GM10266 (cell line): Measurements from ENCODE around the gene CLMN.

Experiments
- DNase-seq: peaks from one replicate; pipeline ENCODE4 v3.0.0; 2012; ENCODE audit errors: extremely low spot score
- CTCF ChIP-seq: IDR thresholded peaks from 2 replicates; pipeline ENCODE4 v1.5.1; 2012; ENCODE audit warnings: mild to moderate bottlenecking, low read depth; ENCODE audit not compliant: control insufficient read depth, insufficient read depth; ENCODE audit errors: missing control alignments

Gene CLMN

GRCh38 chr14:95248432-95248831, 71.3 kb downstream of the CLMN start:
- no peak for TF ChIP-seq CTCF
- DNase-seq, result no peak

- no peak for DNase-seq
- TF ChIP-seq CTCF, result no peak
Measured at GRCh38 chr14:95246870-95247269, 72.8 kb downstream of the CLMN start.

GRCh38 chr14:95245334-95245733, 74.4 kb downstream of the CLMN start:
- DNase-seq, result no peak
- no peak for TF ChIP-seq CTCF

- no peak for TF ChIP-seq CTCF
Measured at GRCh38 chr14:95244587-95244986, 75.1 kb downstream of the CLMN start.

GRCh38 chr14:95242870-95243269, 76.8 kb downstream of the CLMN start:
- TF ChIP-seq CTCF, result no peak
- no peak for DNase-seq

More at GRCh38 chr14:95244587-95244986, 75.1 kb downstream of the CLMN start:
- no peak for DNase-seq

- no peak for DNase-seq
- TF ChIP-seq CTCF, result no peak
Measured at GRCh38 chr14:95240859-95241813, 78.6 kb downstream of the CLMN start.
